ENCODE results near the gene CCDC33.

CCDC33 gene

GRCh38 chr15:74228723-74229081 is 7.4 kb upstream of the CCDC33 start (continued):
- TF ChIP-seq ZNF449 (tag by site-specific recombination; IDR thresholded peaks at IDR 0.05): no peak
- TF ChIP-seq ZNF792 (tag by site-specific recombination; IDR thresholded peaks at IDR 0.05): no peak
- no peak for TF ChIP-seq SCRT1 (tag by site-specific recombination; IDR thresholded peaks at IDR 0.05; ENCODE audit: borderline replicate concordance)
- no peak for TF ChIP-seq TSHZ1 (tag by site-specific recombination; IDR thresholded peaks at IDR 0.05; ENCODE audit: borderline replicate concordance)
- no peak for TF ChIP-seq ZSCAN4 (tag by site-specific recombination; IDR thresholded peaks at IDR 0.05)
- TF ChIP-seq WT1 (tag by site-specific recombination; IDR thresholded peaks at IDR 0.05): peak; percentile 5; the same call in 1 of the 2 replicates
- no peak for TF ChIP-seq ZNF560 (tag by site-specific recombination; IDR thresholded peaks at IDR 0.05; ENCODE audit: borderline replicate concordance)
- TF ChIP-seq ZSCAN30 (tag by site-specific recombination; IDR thresholded peaks at IDR 0.05): peak; percentile 52; the same call in 1 of the 2 replicates
- TF ChIP-seq ZSCAN23 (tag by site-specific recombination; IDR thresholded peaks at IDR 0.05): no peak
- no peak for TF ChIP-seq ZNF202 (tag by site-specific recombination; IDR thresholded peaks at IDR 0.05; ENCODE audit: borderline replicate concordance)
- no peak for TF ChIP-seq FEZF1 (tag by site-specific recombination; IDR thresholded peaks at IDR 0.05)
- TF ChIP-seq ZSCAN16 (tag by site-specific recombination; IDR thresholded peaks at IDR 0.05): peak; percentile 77; the same call in 1 of the 2 replicates
- no peak for TF ChIP-seq RBAK (tag by site-specific recombination; IDR thresholded peaks at IDR 0.05)
- no peak for TF ChIP-seq PBX3 (CRISPR knock-in tag; IDR thresholded peaks at IDR 0.05)
- TF ChIP-seq ZNF24 (tag by site-specific recombination; IDR thresholded peaks at IDR 0.05): no peak
- TF ChIP-seq ZBTB48 (tag by site-specific recombination; IDR thresholded peaks at IDR 0.05): no peak
- TF ChIP-seq PATZ1 (tag by site-specific recombination; IDR thresholded peaks at IDR 0.05): 0 out of 2 replicates have a peak, but pooled peaks have one; percentile 13
- TF ChIP-seq ZNF423 (tag by site-specific recombination; IDR thresholded peaks at IDR 0.05): 0 out of 2 replicates have a peak, but pooled peaks have one; percentile 18
- TF ChIP-seq SP7 (tag by site-specific recombination; IDR thresholded peaks at IDR 0.05): no peak
- peak; percentile 7; the same call in 1 of the 2 replicates for TF ChIP-seq ZIC2 (tag by site-specific recombination; IDR thresholded peaks at IDR 0.05)
- TF ChIP-seq ZBTB10 (tag by site-specific recombination; IDR thresholded peaks at IDR 0.05): no peak
